Transverse colon (tissue), 4 donors: ENCODE data around the gene SLC24A3. TPM values are rescaled to one million over a fixed set of nuclear protein-coding genes. Genes with fewer than 3 reads are reported as not detected.

Source experiments
- DNase-seq: peaks from one replicate; pipeline ENCODE4 v3.0.0-alpha.2; 2019
- H3K27ac ChIP-seq, 4 donors: fragments of 200-600 bp; sonication (generic); 2 replicates each; pipeline ENCODE4 v1.5.1; 2016 to 2018; ENCODE audit warnings: inconsistent platforms in 4 of 4
- H3K27me3 ChIP-seq: fragments of 200-600 bp; sonication (generic); 2 replicates; pipeline ENCODE4 v1.5.1; 2017; ENCODE audit warnings: inconsistent platforms
- H3K36me3 ChIP-seq, 4 donors: fragments of 200-600 bp; sonication (generic); 2 replicates each; pipeline ENCODE4 v1.5.1; 2017 to 2019; ENCODE audit warnings: inconsistent platforms in 4 of 4
- H3K4me1 ChIP-seq, 4 donors: fragments of 200-600 bp; sonication (generic); 2 replicates each; pipeline ENCODE4 v1.5.1; 2017 to 2020; ENCODE audit warnings: inconsistent platforms in 4 of 4
- H3K4me3 ChIP-seq, 4 donors: fragments of 200-600 bp; sonication (generic); 1 replicate in 1 of 4; 2 replicates in 3 of 4; pipeline versions ENCODE4 v1.5.1 to v1.6.1; 2017 to 2019; ENCODE audit warnings: inconsistent platforms in 4 of 4
- H3K9me3 ChIP-seq, 2 donors: fragments of 200-600 bp; sonication (generic); 2 replicates each; pipeline ENCODE4 v1.5.1; 2017 to 2019; ENCODE audit warnings: inconsistent platforms in 2 of 2
- CTCF ChIP-seq, 5 experiments: fragments of 200-600 bp in 3 of 5; fragments of 450-650 bp in 2 of 5; sonication (generic) in 3 of 5; IDR thresholded peaks; 1 replicate in 2 of 5; 2 replicates in 3 of 5; pipeline ENCODE4 v1.5.1; 2016 to 2017; ENCODE audit warnings: antibody characterized with exemption in 5 of 5, inconsistent platforms in 3 of 5, mild to moderate bottlenecking in 2 of 5, moderate library complexity in 1 of 5
- EP300 ChIP-seq: sonication (generic); formaldehyde crosslinking; IDR thresholded peaks from one replicate; pipeline ENCODE4 v1.6.1; 2017; ENCODE audit warnings: antibody characterized with exemption, low read depth
- POLR2A ChIP-seq: fragments of 450-650 bp; IDR thresholded peaks from one replicate; pipeline ENCODE4 v1.6.1; 2016; ENCODE audit warnings: antibody characterized with exemption, mild to moderate bottlenecking, moderate library complexity
- POLR2AphosphoS5 ChIP-seq, 3 donors: sonication (generic); formaldehyde crosslinking; IDR thresholded peaks; one replicate each; pipeline ENCODE4 v1.6.1; 2016; ENCODE audit warnings: antibody characterized with exemption in 3 of 3
- WGBS, 2 donors: methylation state at CpG; one replicate each; pipeline ENCODE4 v1.1.5; 2018; ENCODE audit warnings: low coverage in 1 of 2; 5-methylcytosine and 5-hydroxymethylcytosine counted together
- in situ Hi-C, 4 donors: fragments of 200-750 bp; cut with MboI; loops; one replicate each; pipeline versions ENCODE4 v1.15.0 to v1.15.1; 2017; ENCODE audit warnings: low sequenced_read_pairs in 3 of 4, low pct_ligation_motif_present in 1 of 4, low pct_unique_long_range_greater_than_20kb in 1 of 4
- intact Hi-C: fragments of 100-400 bp; cut with DNase I; formaldehyde crosslinking; loops from one replicate; pipeline ENCODE4 v1.15.1; 2023; ENCODE audit warnings: low total_unique reads
- total RNA-seq, 4 donors: library from RNA; depleted of rRNA; stranded (reverse); fragments of >200 nt; gene quantifications; one replicate each; pipeline ENCODE4 v1.1.0, GENCODE V29; 2016

The SLC24A3 gene
- total RNA-seq, 4 donors from 2014 or later = 4.4 to 6.7 (median 4.6) TPM

- 67% methylated on average over 2 of the region's 2 CpGs; no CpG with 5 or more reads in 1 of the 2 donors for WGBS, 2 donors
- H3K27me3 ChIP-seq = no peaks in the 10 kb centered on the region
- H3K4me3 ChIP-seq = no peak overlapping the region
- no peak for TF ChIP-seq POLR2AphosphoS5 (IDR thresholded peaks at IDR 0.05)
- no peak for TF ChIP-seq POLR2A
- no peak for TF ChIP-seq CTCF (IDR thresholded peaks at IDR 0.05)
- no peak for TF ChIP-seq EP300
- intact Hi-C loops (no loop called here), in situ Hi-C loops (loop anchor here in 3 of 4 donors (25.0 kb wide), 4 partner anchors 310 to 585 kb away; no protein-coding TSS in a partner anchor)
- H3K36me3 ChIP-seq = no peaks in the 10 kb centered on the region
- no peak overlapping the region for H3K27ac ChIP-seq
- H3K4me1 ChIP-seq = no peaks in the 10 kb centered on the region
- no peak for DNase-seq
- peaks cover 0 to 6% of the 10 kb centered on the region in 2 donors for H3K9me3 ChIP-seq
Observed at GRCh38 chr20:19222520-19223040, 10.1 kb downstream of the SLC24A3 start.

DNA sequence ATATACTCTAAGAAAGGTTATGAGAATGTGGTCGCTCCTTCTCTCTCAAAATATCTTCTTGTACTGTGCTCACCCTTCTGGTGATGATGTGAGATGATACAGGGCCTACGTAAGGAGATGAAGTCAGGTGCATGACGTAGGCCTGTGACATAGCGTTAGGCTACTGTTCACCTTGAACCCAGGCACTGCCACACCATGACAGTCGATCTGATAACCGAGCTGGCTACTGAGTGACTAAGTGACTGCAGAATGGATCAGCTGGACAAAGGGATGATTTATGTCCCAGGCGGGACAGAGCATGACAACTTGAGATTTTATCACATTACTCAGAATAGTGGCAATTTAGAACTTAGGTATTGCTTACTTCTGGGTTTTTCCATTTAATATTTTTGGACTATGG, 11.2 kb downstream of the SLC24A3 start:
- 88 to 92% methylated on average over 4 to 7 of the region's 7 CpGs for WGBS, 2 donors
- TF ChIP-seq POLR2AphosphoS5 (IDR thresholded peaks at IDR 0.05) (no peak), CTCF (IDR thresholded peaks at IDR 0.05) (no peak), EP300 (no peak), POLR2A (no peak)
- in situ Hi-C loops (loop anchor here in 3 of 4 donors (25.0 kb wide), 4 partner anchors 311 to 586 kb away; no protein-coding TSS in a partner anchor), intact Hi-C loops (no loop called here)
- Histone ChIP-seq H3K9me3 (peaks cover 0 to 6% of the 10 kb centered on the region in 2 donors), H3K27ac (no peak overlapping the region), H3K27me3 (no peaks in the 10 kb centered on the region), H3K36me3 (no peaks in the 10 kb centered on the region), H3K4me3 (no peak overlapping the region), H3K4me1 (no peaks in the 10 kb centered on the region)
- no peak for DNase-seq

GRCh38 chr20:19231359-19232035, 19.1 kb downstream of the SLC24A3 start:
- intact Hi-C loops = no loop called here
- in situ Hi-C loops = no loop called here
- DNase-seq = no peak
- Histone ChIP-seq H3K36me3 (no peaks in the 10 kb centered on the region), H3K27ac (peak overlapping the region in 3 of 4 donors; percentile 43 to 67 (median 52)), H3K27me3 (no peaks in the 10 kb centered on the region), H3K9me3 (no peaks in the 10 kb centered on the region), H3K4me1 (peaks cover 0 to 14% (median 0%) of the 10 kb centered on the region in 4 donors), H3K4me3 (no peak overlapping the region)
- 62 to 68% methylated on average over 6 of the region's 6 CpGs for WGBS, 2 donors
- TF ChIP-seq CTCF (IDR thresholded peaks at IDR 0.05) = no peak
- peak in 1 of 3 donors; percentile 19 for TF ChIP-seq POLR2AphosphoS5 (IDR thresholded peaks at IDR 0.05)
- TF ChIP-seq POLR2A = no peak
- no peak for TF ChIP-seq EP300

GRCh38 chr20:19232997-19233794, 20.8 kb downstream of the SLC24A3 start:
- peak overlapping the region; percentile 23 to 81 (median 64) for H3K27ac ChIP-seq
- 56 to 62% methylated on average over 5 to 12 of the region's 12 CpGs for WGBS, 2 donors
- no peak overlapping the region for H3K4me3 ChIP-seq
- H3K27me3 ChIP-seq = no peaks in the 10 kb centered on the region
- in situ Hi-C loops = no loop called here
- no peaks in the 10 kb centered on the region for H3K36me3 ChIP-seq
- H3K4me1 ChIP-seq = peaks cover 0 to 14% (median 0%) of the 10 kb centered on the region in 4 donors
- no peaks in the 10 kb centered on the region for H3K9me3 ChIP-seq
- DNase-seq = no peak
- TF ChIP-seq CTCF (IDR thresholded peaks at IDR 0.05) = no peak
- TF ChIP-seq POLR2A = no peak
- peak; percentile 56 for TF ChIP-seq EP300
- peak in 2 of 3 donors; percentile 79 to 90 for TF ChIP-seq POLR2AphosphoS5 (IDR thresholded peaks at IDR 0.05)
- intact Hi-C loops = no loop called here
